BE2C (cell line): ENCODE data around the gene HRC.
"Not testable (repeated sequence)": the region's sequence is repeated elsewhere in the genome, so short reads cannot be mapped to it uniquely, and the experiment has no call there.

ENCODE experiments used
- DNase-seq: peaks from one replicate; pipeline ENCODE4 v3.0.0-alpha.2; 2020
- H3K27me3 ChIP-seq: fragments of 250-450 bp; sonication (Bioruptor Pico); 2 replicates; pipeline ENCODE4 v1.5.1; 2020; ENCODE audit warnings: mild to moderate bottlenecking
- H3K36me3 ChIP-seq: fragments of 250-450 bp; sonication (Bioruptor Pico); 2 replicates; pipeline ENCODE4 v1.5.1; 2020; ENCODE audit warnings: mild to moderate bottlenecking
- H3K4me1 ChIP-seq: fragments of 250-450 bp; sonication (Bioruptor Pico); 2 replicates; pipeline ENCODE4 v1.5.1; 2020
- H3K4me3 ChIP-seq: 2 replicates; pipeline ENCODE4 v1.5.1; 2011; ENCODE audit warnings: low read depth, low read length
- H3K9me3 ChIP-seq: fragments of 250-450 bp; sonication (Bioruptor Pico); 2 replicates; pipeline ENCODE4 v1.5.1; 2020
- CTCF ChIP-seq: IDR thresholded peaks from 2 replicates; pipeline ENCODE4 v1.5.1; 2012; ENCODE audit warnings: mild to moderate bottlenecking, low read depth, low read length

The HRC gene

GRCh38 chr19:49125025-49125731, 30.0 kb downstream of the HRC start:
- Histone ChIP-seq H3K4me3 (no peak overlapping the region), H3K27me3 (no peaks in the 10 kb centered on the region), H3K4me1 (peaks cover 4% of the 10 kb centered on the region; the same call in 1 of the 2 replicates), H3K36me3 (peaks cover 5% of the 10 kb centered on the region; the same call in 1 of the 2 replicates), H3K9me3 (no peaks in the 10 kb centered on the region)
- TF ChIP-seq CTCF: no peak
- no peak for DNase-seq

- not testable (repeated sequence) for H3K4me1 ChIP-seq, H3K4me3 ChIP-seq, H3K9me3 ChIP-seq, DNase-seq, H3K27me3 ChIP-seq, H3K36me3 ChIP-seq
These were observed 31.9 kb downstream of the HRC start for GRCh38 chr19:49123285-49123684.

GRCh38 chr19:49121841-49122240, 33.4 kb downstream of the HRC start:
- not testable (repeated sequence) for H3K4me3 ChIP-seq, H3K27me3 ChIP-seq, H3K4me1 ChIP-seq, H3K9me3 ChIP-seq, H3K36me3 ChIP-seq, DNase-seq

- no peak for DNase-seq
- no peaks in the 10 kb centered on the region for H3K4me1 ChIP-seq
- no peaks in the 10 kb centered on the region for H3K36me3 ChIP-seq
These were observed 34.3 kb downstream of the HRC start for GRCh38 chr19:49120868-49121267.

GRCh38 chr19:49120325-49120683, 34.9 kb downstream of the HRC start:
- DNase-seq: no peak
- Histone ChIP-seq H3K4me3 (peak overlapping the region; percentile 81), H3K4me1 (no peaks in the 10 kb centered on the region)

More at GRCh38 chr19:49120868-49121267, 34.3 kb downstream of the HRC start:
- H3K4me3 ChIP-seq: no peak overlapping the region
- H3K27me3 ChIP-seq: no peaks in the 10 kb centered on the region
- no peak for TF ChIP-seq CTCF
- H3K9me3 ChIP-seq: no peaks in the 10 kb centered on the region

GRCh38 chr19:49119411-49120324, 35.5 kb downstream of the HRC start, which contains the start of gene PPFIA3:
TSS of gene PPFIA3 (plus strand) at chr19:49119544. CDS start at chr19:49127874, 8,330 bp downstream.
- TF ChIP-seq CTCF: no peak
- Histone ChIP-seq H3K4me3 (peak within 1 kb of the TSS; percentile 81), H3K36me3 (no peaks in the 10 kb centered on the region), H3K9me3 (no peaks in the 10 kb centered on the region), H3K4me1 (no peaks in the 10 kb centered on the region), H3K27me3 (no peaks in the 10 kb centered on the region)
- peak; percentile 50 for DNase-seq

More at GRCh38 chr19:49120325-49120683, 34.9 kb downstream of the HRC start:
- H3K36me3 ChIP-seq: no peaks in the 10 kb centered on the region
- H3K27me3 ChIP-seq: no peaks in the 10 kb centered on the region
- no peak for TF ChIP-seq CTCF
- H3K9me3 ChIP-seq: no peaks in the 10 kb centered on the region
